Activated CD4-positive, alpha-beta T cell treated with anti-CD3 and anti-CD28 coated beads, Interleukin-2, amount 50 U/mL, for 4 hours (primary cell): ENCODE results near the gene TMEM50A.
"Not testable (repeated sequence)": the region's sequence is repeated elsewhere in the genome, so short reads cannot be mapped to it uniquely, and the experiment has no call there.

ENCODE experiments used
- DNase-seq, 2 experiments: peaks; one replicate each; pipeline ENCODE4 v3.0.0-alpha.2; 2020

TMEM50A gene

DNA sequence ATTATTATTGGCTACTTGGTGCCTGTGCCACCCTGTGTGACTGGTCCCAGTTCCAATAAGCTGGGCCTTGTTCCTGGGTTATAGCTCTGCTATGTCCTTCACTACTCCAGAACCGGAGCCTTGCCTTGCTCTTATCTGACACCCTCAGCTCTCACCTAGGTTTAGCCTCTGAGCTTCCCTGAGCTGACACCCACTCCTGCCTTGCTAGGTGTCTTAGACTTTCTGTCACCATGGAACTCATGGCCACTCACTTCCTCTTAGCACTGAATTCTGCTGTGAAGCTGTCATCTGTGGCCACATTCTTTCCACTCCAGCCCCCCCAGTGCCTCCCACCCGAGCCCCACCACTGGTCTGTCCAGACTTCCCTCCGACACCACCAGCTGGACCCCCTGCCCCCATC is 51.6 kb downstream of the TMEM50A start:
- DNase-seq, result not testable (repeated sequence)

DNA sequence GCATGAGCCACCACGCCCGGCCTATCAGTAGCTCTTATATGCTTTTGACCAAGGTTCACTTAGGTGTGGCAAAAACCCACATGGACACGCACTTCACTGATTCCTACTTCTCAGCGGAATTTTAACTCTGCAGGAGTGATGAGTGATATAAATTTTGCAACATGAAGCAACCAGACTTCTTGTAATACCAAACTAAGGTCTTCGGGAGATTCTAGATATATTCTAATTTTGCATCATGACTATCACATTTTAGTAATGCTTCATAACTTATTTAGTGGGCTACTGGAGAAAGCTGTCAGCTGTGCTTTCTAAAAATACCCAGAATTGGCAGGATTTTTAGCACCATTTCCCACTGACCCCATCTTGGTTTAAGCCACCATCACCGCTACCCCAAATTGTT is 54.7 kb downstream of the TMEM50A start:
- no peak for DNase-seq

DNA sequence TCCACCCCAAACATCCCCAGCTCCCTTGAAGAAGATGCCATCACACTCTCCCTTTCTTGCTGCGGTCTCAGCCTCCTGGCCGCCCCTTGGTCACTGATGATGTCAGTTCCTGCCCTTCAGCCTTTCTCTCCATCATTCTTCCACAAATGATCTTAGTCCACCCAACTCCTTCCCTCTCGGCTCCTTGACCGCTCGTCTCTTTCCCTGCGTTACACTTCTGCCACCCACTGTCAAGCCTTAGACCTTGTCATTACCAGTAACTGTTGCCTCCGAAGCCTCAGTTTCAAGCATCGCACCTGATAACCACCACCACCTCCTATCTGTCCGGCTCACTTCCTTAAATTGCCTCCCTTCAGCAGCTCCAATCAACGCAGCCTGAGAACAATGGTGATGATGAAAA is 59.4 kb downstream of the TMEM50A start:
- DNase-seq, result not testable (repeated sequence)

DNA sequence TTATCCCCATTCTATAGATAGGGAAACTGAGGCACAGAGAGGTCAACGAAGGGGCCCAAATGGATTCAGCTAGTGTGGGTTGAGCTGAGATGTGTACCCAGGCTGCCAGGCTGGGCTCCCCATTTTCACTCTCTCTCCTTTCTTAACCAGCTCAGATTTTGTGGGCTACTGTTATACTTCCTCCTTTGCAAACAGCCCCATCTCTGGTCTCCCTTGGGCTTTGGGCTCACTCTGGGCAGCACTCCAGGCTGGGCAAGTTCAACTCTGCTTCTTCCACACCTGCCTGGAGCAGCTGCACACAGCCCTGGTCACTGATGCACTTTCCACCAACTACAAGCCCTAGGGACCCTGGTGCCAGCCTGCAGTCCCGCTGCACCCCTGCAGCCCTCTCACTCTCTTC is 59.9 kb downstream of the TMEM50A start:
- DNase-seq, result not testable (repeated sequence)

DNA sequence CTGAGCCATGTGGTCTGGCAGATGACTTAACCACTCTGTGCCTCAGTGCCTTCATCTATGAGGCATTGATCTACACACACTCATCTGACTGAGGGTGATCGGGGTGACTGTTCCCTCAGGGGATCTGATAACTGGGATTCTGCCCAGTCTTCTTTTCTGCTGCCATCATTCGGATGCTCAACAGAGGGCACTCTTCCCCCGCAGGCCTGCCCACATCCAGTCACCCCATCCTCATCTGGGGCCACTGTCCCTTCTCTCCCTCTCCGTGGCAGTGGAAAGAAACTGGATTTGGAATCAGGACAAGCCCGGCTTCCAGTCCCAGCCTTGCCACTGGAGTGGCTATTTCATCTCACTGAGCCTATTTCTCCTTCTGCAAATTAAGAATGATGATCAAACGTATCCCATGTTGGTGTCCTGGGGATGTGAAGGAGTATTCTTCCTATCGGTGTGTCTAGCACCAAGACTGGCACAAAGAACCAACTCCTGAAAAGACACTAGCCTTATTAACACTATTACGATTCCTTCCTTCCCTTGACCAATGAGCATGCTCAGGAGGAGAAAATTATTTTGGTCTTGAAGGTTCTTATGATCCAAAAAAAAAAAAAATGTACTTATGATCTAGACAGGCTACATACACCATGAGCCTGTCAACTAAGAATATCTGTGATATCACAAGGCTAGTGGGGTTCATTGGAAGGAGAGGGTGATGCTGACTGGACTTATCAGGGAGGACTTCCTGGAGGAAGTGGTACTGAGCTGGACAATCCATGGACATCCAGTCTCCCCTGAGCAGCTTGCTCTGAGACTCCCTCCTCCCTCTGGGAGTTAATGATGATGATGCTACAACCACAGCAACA is 65.0 kb downstream of the TMEM50A start:
- DNase-seq, result peak in 1 of 2 experiments; percentile 7

DNA sequence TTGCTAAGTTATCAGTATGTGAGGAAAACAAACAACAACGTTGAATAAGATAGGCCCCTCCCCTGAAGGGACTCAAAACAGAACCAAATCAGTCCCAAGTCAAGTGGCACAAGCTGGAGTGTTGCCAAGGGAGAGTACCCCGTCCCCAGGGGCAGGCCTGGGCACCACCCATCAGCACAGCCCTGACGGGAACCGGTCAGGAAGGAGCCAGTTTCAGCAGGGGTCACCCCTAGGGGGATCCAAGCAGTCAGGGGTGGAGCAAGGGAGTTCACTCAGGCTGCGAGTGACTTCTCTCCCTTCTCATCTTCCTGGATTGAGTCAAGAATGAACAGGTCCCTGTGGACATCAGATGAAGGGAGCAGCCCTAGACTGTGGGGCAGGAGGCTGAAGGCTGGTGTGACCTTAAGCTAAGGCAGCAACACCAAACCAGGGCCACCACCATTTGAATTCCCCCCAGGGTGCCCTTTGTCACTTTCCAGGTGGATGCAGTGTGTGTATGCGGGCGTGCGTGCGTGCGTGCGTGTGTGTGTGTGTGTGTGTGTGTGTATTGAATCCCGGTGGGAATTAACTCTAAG is 67.7 kb downstream of the TMEM50A start:
- DNase-seq, result not testable (repeated sequence)

DNA sequence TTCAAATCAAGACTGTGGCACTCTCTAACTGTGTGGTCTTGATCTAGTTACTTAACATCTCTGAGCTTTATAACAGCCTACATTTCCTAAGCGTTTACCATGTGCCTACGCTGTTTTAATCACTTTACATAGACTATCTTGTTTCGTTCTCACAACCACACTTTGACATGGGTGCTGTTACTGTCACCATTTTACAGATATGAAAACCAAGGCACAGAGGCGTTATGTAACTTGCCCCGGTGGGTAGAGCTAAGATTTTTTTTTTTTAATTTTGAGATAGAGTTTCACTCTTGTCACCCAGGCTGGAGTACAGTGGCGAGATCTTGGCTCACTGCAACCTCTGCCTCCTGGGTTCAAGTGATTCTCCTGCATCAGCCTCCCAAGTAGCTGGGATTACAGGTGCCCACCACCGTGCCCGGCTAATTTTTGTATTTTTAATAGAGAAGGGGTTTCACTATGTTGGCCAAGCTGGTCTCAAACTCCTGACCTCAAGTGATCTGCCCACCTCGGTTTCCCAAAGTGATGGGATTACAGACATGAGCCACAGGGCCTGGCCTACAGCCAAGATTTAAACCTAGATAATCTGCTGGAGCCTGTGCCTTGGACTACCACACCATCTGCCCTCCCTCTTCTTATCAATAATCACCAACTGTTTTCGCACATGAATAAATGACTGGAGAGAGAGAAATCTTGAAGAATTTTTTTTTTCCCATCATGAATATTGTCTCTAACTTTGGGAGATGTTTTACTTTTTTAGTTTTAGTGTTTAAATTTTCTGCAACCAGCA is 71.7 kb downstream of the TMEM50A start:
- not testable (repeated sequence) for DNase-seq
